Coronary artery (tissue), 2 donors: ENCODE data around the gene IGF2BP3.

ENCODE experiments used
- DNase-seq: peaks from one replicate; pipeline ENCODE4 v3.0.0-alpha.2; 2017; ENCODE audit warnings: low spot score
- H3K27ac ChIP-seq, 2 donors: fragments of 200-600 bp; sonication (generic); one replicate each; pipeline ENCODE4 v1.5.1; 2016 to 2019
- H3K4me3 ChIP-seq: fragments of 200-600 bp; sonication (generic); 2 replicates; pipeline ENCODE4 v1.5.1; 2016; ENCODE audit warnings: mild to moderate bottlenecking, moderate library complexity
- TF ChIP-seq, protein P1 (sequence below): fragments of 200-600 bp; sonication (generic); IDR thresholded peaks from one replicate; pipeline ENCODE4 v1.5.1; 2019; ENCODE audit warnings: antibody characterized with exemption

Gene IGF2BP3

DNA sequence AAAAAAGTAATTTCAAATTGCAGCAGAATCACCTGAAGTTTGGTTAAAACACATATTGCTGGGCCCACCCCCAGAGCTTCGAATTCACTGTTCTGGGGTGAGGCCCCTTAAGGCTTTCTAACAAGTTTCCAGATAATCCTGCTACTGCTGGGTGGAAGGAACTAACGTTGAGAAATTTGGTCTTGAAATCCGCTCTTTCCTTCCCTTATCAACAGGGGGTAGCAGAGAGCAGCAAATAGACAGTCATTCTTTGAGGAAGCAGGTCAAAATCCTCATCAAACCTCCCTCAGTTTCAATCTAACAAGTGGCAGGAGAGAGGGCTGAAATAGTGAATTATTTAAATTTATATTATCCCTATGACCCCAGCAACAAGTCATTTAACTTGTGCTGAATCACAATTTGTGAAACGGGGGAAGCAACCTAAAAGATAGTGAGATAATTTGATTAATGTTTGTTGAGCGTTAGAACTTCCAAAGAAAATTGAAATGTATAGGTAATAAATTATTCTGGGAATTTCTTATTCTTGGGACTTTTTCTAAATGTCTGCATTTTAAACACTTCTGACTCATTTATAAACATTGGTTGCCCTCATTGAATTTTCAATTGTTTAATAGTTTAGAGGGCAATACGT is 192.8 kb downstream of the IGF2BP3 start:
- Histone ChIP-seq H3K27ac (no peak overlapping the region), H3K4me3 (no peak overlapping the region)
- no peak for DNase-seq
- TF ChIP-seq, protein P1, sequence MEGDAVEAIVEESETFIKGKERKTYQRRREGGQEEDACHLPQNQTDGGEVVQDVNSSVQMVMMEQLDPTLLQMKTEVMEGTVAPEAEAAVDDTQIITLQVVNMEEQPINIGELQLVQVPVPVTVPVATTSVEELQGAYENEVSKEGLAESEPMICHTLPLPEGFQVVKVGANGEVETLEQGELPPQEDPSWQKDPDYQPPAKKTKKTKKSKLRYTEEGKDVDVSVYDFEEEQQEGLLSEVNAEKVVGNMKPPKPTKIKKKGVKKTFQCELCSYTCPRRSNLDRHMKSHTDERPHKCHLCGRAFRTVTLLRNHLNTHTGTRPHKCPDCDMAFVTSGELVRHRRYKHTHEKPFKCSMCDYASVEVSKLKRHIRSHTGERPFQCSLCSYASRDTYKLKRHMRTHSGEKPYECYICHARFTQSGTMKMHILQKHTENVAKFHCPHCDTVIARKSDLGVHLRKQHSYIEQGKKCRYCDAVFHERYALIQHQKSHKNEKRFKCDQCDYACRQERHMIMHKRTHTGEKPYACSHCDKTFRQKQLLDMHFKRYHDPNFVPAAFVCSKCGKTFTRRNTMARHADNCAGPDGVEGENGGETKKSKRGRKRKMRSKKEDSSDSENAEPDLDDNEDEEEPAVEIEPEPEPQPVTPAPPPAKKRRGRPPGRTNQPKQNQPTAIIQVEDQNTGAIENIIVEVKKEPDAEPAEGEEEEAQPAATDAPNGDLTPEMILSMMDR = peak; percentile 40

DNA sequence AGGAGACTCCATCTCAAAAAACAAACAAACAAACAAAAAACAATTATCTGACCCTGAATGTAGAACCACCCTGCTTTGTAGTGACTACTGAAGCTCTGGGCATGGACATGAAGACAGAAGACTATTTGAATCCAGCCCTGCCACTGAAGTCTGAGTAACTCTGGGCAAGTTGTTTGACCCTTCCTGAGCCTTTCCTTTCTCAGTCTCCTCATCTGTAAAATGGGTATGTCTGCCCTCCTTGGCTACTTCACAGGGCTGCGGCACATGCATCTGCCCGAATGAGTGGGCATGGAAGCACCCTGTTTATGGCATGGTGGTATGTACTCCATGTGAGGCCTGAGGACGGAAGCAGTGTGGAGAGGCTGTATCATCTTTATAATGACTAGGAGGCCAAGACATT is 193.3 kb downstream of the IGF2BP3 start:
- Histone ChIP-seq H3K27ac (no peak overlapping the region), H3K4me3 (no peak overlapping the region)
- TF ChIP-seq, protein P1 = no peak
- no peak for DNase-seq

DNA sequence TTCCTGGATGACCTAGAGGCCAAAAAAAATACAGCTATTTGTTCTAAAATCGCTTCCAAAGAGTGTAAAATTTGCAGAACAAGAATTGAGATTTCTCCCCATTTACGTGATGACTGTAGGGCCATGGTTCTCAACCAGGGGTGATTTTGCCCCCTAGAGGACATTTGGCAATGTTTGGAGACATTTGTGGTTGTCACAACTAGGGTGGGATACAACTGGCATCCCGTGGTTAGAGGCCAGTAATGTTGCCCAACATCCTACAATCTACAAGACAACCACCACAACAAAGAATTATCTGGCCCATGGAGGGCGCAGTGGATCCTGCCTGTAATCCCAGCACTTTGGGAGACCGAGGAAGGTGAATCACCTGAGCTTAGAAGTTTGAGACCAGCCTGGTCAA is 193.9 kb downstream of the IGF2BP3 start:
- TF ChIP-seq, protein P1 = no peak
- Histone ChIP-seq H3K4me3 (no peak overlapping the region), H3K27ac (no peak overlapping the region)
- no peak for DNase-seq

DNA sequence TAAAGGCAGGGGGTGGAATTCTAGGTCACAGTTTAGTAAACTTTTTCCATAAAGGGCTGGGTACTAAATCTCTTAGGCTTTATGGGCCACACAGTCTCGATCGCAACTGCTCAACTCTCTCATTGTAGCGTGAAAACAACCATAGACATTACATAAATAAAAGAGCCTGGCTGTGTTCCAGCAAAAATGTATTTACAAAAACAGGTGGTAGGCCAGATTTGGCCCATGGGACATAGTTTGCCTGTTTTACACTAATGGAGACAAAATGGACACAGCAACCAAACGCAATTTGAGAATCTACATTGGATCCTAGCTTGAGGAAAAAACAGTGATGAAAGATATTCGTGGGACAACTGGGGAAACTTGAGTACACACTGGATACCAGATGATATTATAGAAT is 194.4 kb downstream of the IGF2BP3 start:
- TF ChIP-seq, protein P1 = no peak
- Histone ChIP-seq H3K27ac (no peak overlapping the region), H3K4me3 (no peak overlapping the region)
- DNase-seq = no peak

DNA sequence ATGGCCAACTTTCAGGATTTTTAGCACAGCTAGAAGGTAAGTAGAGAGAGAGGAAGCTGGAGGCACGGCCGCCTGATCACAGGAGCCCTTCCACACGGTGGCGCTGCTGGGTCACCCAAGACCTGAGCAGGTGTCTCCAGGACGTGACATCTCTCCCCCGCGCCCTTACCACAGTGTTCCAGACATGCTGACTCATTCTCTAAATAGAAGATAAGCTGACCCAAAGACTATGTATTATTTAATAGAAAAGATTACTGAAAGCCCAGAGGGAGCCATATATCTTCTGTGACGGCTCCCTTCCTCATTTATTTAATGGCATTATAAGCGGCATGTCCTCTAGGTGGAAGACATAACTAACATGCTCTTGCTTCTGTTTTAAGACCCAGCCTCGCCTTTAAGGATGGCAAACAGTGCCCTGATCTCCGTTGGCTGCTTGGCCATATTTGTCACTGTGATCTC is 197.1 kb downstream of the IGF2BP3 start:
- TF ChIP-seq, protein P1 = peak; percentile 49
- no peak for DNase-seq
- no peak overlapping the region for H3K27ac ChIP-seq
- H3K4me3 ChIP-seq = no peak overlapping the region

DNA sequence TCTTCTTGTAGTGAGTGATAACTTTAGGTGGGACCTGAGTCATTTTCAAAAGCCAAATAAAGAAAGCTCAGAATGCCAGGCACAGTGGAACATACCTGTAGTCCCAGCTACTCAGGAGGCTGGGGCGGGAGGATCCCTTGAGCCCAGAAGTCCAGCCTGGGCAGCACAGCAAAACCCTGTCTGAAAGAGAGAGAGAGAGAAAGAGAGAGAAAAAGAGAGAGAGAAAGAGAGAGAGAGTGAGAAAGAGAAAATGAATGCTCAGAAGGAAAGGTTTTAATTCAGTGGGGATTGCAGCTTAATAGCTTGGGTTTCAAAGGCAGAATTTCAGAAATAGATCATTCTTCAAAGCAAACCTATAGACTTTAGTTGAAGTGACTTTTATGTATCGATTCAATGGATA is 198.0 kb downstream of the IGF2BP3 start:
- Histone ChIP-seq H3K4me3 (no peak overlapping the region), H3K27ac (no peak overlapping the region)
- DNase-seq = no peak
- TF ChIP-seq, protein P1 = no peak

DNA sequence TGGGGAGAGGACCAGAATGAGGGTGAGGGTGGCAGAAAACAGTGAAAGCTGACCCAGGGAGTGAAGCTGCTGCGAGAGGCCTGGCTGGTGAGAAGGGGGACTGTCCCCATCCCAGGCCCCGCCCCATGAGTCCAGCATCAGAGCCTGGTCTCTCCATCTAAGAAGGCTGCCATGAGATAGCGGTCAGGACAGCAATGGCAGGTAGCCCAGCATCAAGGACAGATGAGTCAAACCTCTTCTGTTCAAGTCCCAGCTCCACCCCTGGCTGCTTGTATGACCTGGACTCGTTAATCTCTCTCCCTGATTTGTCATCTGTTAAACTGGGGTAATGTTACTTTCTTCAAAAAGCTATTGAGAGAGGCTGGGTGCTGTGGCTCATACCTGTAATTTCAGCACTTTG is 201.5 kb downstream of the IGF2BP3 start:
- Histone ChIP-seq H3K27ac (no peak overlapping the region), H3K4me3 (no peak overlapping the region)
- DNase-seq = no peak
- TF ChIP-seq, protein P1 = no peak
